ENCODE results near the gene NETO2. TPM values are rescaled to one million over a fixed set of nuclear protein-coding genes. Genes with fewer than 3 reads are reported as not detected.
"Not testable (repeated sequence)": the region's sequence is repeated elsewhere in the genome, so short reads cannot be mapped to it uniquely, and the experiment has no call there.

The NETO2 gene
- polyA plus RNA-seq, 1 donor from 2014 or later, result 101 TPM

GRCh38 chr16:47152501-47152900, 8.8 kb upstream of the NETO2 start:
- H4K20me1 ChIP-seq (ENCODE audit: insufficient read depth); H3F3A ChIP-seq (ENCODE audit: insufficient read depth, low read length, poor library complexity, severe bottlenecking); H3K36me3 ChIP-seq (ENCODE audit: insufficient read depth, low read length); H3K9ac ChIP-seq (ENCODE audit: low read length); H3K4me2 ChIP-seq (ENCODE audit: low read length); H3K79me2 ChIP-seq (replicated peaks; ENCODE audit: insufficient read depth, low read length); H2AFZ ChIP-seq (ENCODE audit: low read depth, low read length); H3K4me3 ChIP-seq (ENCODE audit: low read length); H3K27ac ChIP-seq (ENCODE audit: low read length); H3K9me2 ChIP-seq (ENCODE audit: insufficient read depth, low read length); H3K9me3 ChIP-seq (ENCODE audit: low read length); H3K27me3 ChIP-seq (ENCODE audit: insufficient read depth, low read depth, low read length): not testable (repeated sequence)

- H3K9me3 ChIP-seq (ENCODE audit: low read length), result no peaks in the 10 kb centered on the region
- H4K20me1 ChIP-seq (ENCODE audit: insufficient read depth), result no peaks in the 10 kb centered on the region
- no peak overlapping the region for H3K4me3 ChIP-seq (ENCODE audit: low read length)
- no peaks in the 10 kb centered on the region for H3K36me3 ChIP-seq (ENCODE audit: insufficient read depth, low read length)
- TF ChIP-seq TAF1 (IDR thresholded peaks at IDR 0.05; ENCODE audit: low read depth) (no peak), RAD21 (conservative IDR thresholded peaks at IDR 0.05) (no peak), CTCF (IDR thresholded peaks at IDR 0.05; ENCODE audit: poor library complexity, severe bottlenecking) (no peak), REST (IDR thresholded peaks at IDR 0.05; ENCODE audit: borderline replicate concordance) (no peak), SMC3 (conservative IDR thresholded peaks at IDR 0.05; ENCODE audit: poor library complexity) (no peak), EZH2 (IDR thresholded peaks at IDR 0.05; ENCODE audit: borderline replicate concordance, insufficient read depth, low read length, poor library complexity, severe bottlenecking) (no peak), EP300 (conservative IDR thresholded peaks at IDR 0.05; ENCODE audit: poor library complexity, severe bottlenecking) (no peak), POLR2AphosphoS5 (IDR thresholded peaks at IDR 0.05) (no peak), MXI1 (conservative IDR thresholded peaks at IDR 0.05; ENCODE audit: poor library complexity, severe bottlenecking) (no peak)
- H2AFZ ChIP-seq (ENCODE audit: low read depth, low read length), result no peak overlapping the region
- no peak overlapping the region for H3K4me2 ChIP-seq (ENCODE audit: low read length)
- H3K79me2 ChIP-seq (replicated peaks; ENCODE audit: insufficient read depth, low read length), result no peaks in the 10 kb centered on the region
- H3K27me3 ChIP-seq (ENCODE audit: insufficient read depth, low read depth, low read length), result no peaks in the 10 kb centered on the region
- H3K9me2 ChIP-seq (ENCODE audit: insufficient read depth, low read length), result no peaks in the 10 kb centered on the region
- no peaks in the 10 kb centered on the region for H3F3A ChIP-seq (ENCODE audit: insufficient read depth, low read length, poor library complexity, severe bottlenecking)
- H3K9ac ChIP-seq (ENCODE audit: low read length), result no peak overlapping the region
- H3K27ac ChIP-seq (ENCODE audit: low read length), result no peak overlapping the region
These were observed 6.3 kb upstream of the NETO2 start for GRCh38 chr16:47150067-47150466.

GRCh38 chr16:47144559-47144877, 773 bp upstream of the NETO2 start:
- Histone ChIP-seq H3K27me3 (ENCODE audit: insufficient read depth, low read depth, low read length) (no peaks in the 10 kb centered on the region), H3K79me2 (replicated peaks; ENCODE audit: insufficient read depth, low read length) (peaks cover 27% of the 10 kb centered on the region), H3K9me3 (ENCODE audit: low read length) (no peaks in the 10 kb centered on the region), H3K4me2 (ENCODE audit: low read length) (peak overlapping the region; percentile 48), H3F3A (ENCODE audit: insufficient read depth, low read length, poor library complexity, severe bottlenecking) (no peaks in the 10 kb centered on the region), H3K36me3 (ENCODE audit: insufficient read depth, low read length) (no peaks in the 10 kb centered on the region), H3K27ac (ENCODE audit: low read length) (no peak overlapping the region), H2AFZ (ENCODE audit: low read depth, low read length) (no peak overlapping the region), H3K9me2 (ENCODE audit: insufficient read depth, low read length) (no peaks in the 10 kb centered on the region), H3K4me3 (ENCODE audit: low read length) (peak overlapping the region; percentile 75), H3K9ac (ENCODE audit: low read length) (peak overlapping the region; percentile 61), H4K20me1 (ENCODE audit: insufficient read depth) (no peaks in the 10 kb centered on the region)
- peak; percentile 14 for TF ChIP-seq CTCF (IDR thresholded peaks at IDR 0.05; ENCODE audit: poor library complexity, severe bottlenecking)
- no peak for TF ChIP-seq POLR2AphosphoS5 (IDR thresholded peaks at IDR 0.05)
- peak; percentile 9 for TF ChIP-seq SMC3 (conservative IDR thresholded peaks at IDR 0.05; ENCODE audit: poor library complexity)
- no peak for TF ChIP-seq EZH2 (IDR thresholded peaks at IDR 0.05; ENCODE audit: borderline replicate concordance, insufficient read depth, low read length, poor library complexity, severe bottlenecking)
- TF ChIP-seq EP300 (conservative IDR thresholded peaks at IDR 0.05; ENCODE audit: poor library complexity, severe bottlenecking), result no peak

Data from neural cell (in vitro differentiated cells).